Stimulated activated naive CD4-positive, alpha-beta T cell (primary cell): Measurements from ENCODE around the gene NMRK1.

Experiments used
- DNase-seq, 6 experiments: peaks; one replicate each; lab custom pipeline; 2025; lab: John Stamatoyannopoulos, UW

Gene NMRK1

DNA sequence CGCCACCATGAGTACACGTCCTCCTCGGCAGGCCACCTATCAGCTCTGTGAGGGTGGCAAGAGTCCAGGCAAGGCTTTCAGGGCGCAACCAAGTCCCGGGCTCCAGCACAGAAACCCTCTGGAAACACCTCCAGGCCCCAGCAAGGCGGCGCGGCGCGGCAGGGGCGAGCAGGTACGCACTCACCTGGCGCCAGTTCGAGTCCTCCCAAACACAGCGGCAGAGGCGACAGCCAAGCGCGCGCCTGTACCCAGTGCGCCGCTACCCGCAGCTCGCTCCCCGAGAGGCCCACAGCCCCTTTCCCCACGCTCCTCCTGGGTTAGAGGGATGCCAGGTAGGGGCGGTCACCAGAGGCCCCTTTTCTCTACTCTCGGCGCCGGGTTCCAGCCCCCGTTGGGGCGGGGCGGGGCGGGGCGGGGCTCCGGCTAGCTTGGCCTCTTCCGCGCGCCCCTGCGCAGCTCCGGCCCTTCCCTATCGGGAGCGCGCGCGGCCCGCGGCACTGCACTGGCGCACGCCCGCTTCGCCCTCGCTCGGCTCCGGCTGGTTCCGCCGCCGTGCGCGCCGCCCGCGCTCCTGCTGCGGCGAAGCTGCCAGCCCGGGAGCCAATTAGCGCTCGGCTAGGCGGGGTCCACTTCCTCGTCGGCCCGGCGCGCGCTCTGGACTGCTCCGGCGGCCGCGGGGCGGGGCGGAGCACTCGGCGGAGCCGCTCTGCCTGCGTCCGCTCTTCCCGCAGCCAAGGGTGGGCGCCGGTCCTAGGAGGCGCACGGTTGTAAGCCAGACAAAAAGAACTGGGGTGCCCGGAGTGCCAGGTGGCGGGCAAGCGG lies at the start of gene NMRK1, which contains the start of gene OSTF1:
NMRK1 (minus strand) TSS at position 332 of the 822 bp plus-strand sequence. CDS start 5,040 bp downstream, outside the sequence.
OSTF1 (plus strand) TSS at position 691 of the 822 bp plus-strand sequence. CDS start 179 bp downstream, outside the sequence.
- peak; percentile 84 to 95 (median 90) for DNase-seq

DNA sequence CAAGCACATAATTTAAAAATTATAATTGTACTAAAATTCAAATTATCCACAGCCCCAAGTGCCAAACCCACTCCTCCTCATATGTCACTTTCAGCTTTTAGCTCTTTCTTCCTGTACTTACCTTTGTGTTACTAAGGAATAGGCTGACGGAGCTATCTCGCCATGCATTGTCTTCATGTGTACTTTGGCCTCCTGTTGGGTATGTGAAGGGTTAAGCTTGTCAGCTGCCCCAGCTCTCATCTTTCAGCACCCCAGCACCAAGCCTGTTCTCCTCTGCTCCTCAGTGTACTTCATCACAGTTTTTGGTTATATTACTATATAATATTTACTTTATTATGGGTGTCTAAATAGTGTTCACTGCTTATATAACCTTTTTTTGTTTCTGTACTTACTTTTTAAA lies 46.5 kb upstream of the NMRK1 start:
- DNase-seq: no peak

DNA sequence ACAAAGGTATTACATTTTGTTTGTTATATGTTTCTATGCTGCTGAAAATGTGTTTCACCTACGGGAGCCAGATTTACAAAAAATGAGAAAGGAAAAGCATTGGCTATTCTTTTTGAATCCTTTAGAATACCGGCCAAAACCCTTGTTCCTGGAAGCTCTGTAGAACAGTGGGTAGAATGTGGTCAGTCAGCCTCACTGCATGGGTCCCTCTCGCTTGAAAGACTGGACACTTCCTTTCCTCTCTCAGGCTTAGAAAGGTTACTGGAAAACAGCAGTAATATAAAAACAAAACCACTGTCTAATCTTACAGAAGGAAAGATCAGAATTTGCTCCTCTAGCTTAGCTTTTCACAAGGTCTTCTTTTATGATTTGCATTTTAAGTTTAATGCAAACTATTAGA lies 45.4 kb upstream of the NMRK1 start:
- DNase-seq: no peak

DNA sequence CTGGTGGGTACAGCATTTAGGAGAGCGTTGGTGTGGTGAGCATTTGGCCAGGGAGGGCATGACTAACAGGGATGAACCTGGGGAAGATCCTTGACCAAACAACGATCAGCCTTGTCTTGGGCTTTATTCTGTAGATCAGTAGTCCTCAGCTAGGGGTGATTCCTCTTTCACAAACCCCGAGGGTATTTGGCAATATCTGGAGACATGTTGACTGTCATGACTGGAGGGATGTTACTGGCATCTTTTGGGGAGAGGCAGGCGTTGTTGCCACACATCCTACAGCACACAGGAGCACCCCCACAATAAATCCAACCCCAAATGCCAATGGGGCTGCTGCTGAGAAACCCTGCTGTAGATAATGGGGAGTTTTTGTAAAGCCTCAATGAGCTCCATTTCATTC lies 44.3 kb upstream of the NMRK1 start:
- DNase-seq: no peak

DNA sequence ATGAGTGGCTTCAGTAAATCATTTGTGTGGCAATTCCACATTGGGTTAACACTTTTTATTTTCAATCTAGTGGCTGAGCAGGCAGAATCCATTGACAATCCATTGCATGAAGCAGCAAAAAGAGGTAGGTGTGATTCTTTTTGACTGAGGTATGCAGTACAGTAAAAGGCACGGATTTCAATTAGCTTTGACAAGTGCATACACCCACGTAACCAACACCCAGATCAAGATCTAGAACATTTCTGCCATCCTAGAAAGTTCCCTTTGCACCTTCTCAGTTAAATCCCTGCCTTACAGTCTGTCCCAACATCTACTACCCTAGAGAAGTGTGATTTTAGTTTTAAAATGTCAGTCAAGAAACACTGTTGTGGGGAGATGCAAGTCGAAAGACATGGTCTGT lies 43.7 kb upstream of the NMRK1 start:
- DNase-seq: no peak

DNA sequence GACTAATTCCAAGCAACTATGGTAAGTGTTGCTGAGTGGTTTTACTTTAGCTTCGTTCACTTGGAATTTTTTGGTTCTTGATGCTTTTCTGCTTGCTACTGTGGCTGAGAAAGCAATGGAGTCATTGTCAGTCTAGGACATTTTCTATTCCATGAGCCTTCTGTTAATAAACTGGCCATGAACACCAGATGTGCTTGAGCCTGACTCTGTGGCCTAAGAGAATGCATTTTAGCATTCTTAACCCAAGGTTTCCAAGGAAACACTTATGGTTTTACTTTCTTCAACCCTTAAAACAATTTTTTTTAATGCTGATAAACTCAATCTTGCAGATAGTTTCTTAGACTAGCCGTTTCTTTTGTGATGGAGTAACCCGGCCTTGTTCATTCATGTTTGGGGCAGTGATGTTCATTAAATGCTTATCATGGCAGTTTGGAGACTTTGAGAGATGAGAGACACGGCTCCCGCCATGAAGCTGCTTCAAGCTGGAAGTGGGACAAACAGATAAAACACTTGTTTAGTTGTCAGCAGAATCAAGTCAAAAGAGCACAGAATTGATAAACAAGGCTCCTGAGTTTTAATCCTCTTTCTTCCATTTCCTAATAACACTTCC lies 42.8 kb upstream of the NMRK1 start:
- no peak for DNase-seq

DNA sequence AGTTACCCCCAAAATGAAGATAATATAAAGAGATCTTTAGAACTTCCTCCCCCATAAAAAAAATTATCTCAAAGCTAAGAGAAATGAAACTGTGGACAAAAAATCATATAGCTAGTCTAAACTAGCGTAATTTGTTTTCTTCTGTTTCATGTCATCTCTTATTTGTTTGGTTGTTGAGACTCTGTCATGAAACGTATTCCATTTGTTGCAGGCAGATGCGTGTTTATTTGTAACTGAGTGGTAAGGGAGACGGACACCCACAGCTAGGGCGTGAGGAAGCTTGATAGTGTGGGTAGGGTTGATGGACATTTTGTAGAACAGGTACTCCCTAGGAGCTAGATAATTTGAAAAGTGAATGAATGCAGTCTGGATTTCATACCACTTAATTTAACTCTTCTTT lies 42.2 kb upstream of the NMRK1 start:
- no peak for DNase-seq

DNA sequence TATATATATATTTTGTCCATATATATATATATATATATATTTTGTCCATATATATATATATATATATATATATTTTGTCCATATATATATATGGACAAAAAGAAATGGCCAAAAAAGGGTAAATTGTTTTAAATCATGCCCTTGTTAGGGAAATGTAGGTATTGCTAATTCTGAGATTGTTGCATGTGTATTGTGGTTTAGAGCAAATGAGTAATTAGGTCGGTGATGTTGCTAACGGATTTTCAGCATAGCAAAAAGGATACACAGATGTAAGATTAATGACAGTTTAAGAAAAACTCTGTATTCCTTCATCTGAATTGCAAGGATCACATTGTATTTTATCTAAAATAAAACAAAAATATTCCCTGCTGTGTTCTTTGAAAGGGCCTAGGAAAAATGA lies 40.6 kb upstream of the NMRK1 start:
- no peak for DNase-seq

DNA sequence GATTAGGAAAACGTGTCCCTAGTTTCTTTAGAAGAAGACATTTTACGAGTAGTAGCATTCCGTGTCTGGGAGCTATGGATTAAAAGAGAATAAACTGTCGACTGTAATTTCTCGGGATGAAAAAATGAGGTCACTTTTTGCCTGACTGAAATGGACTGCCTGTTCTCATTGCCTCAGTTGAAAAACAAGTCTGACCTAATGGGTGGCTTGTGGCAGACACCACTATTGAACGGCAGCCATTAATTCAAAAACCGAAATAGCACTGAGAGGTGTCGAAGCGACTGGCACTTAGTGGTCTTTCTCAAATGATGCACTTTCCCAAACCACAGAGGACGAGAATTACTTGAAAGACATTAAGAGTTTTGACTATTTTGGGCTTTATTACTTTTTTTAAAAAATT lies 35.7 kb upstream of the NMRK1 start:
- DNase-seq: no peak

DNA sequence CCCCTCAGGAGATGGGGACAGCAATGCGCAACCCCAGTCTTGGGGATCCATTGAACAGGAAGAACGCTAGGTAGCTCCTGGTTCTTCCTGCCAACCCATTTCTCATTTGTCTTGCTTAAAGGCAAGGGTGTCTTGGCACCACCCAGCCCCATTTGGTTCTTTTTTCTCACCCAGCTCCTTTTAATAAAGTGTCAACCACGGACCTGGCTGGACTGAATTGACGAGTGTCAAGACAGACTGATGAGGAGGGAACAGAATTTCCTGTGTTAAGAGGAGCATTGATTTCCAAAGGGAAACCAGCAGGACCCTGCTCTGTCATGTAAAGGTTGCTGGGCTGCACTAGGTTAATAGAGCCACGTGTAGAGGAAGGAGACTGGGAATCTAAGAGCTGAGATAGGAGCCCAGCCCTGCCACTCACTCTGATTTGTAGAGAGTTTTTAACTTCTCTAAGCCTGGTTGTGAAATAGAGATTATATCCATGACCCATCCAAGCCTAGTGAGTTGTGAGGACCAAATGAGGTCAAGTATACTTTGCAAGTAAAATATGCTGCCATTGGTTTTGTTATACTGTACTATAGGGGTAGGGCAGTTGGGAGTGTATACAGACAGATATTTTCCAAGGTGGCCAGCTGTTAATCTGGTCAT lies 34.1 kb upstream of the NMRK1 start:
- no peak for DNase-seq

DNA sequence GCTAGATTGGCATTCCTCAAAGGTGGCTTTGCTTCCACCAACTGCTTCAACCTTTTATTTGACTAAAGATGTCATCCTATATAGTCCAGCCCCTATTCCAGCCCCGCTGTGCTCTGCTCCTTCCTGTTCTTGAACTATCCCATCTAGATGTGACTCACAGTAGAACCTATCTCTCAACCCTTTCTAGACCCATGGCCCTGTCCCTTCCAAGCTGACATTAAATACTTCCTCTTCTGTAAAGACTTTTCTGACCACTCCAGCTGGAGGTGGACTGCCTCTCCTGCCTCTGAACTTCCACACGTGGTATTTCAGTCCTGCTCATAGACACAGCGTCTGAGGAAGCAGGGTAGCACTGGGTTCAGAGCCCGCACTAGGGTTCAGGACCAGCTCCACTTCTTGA lies 32.7 kb upstream of the NMRK1 start:
- DNase-seq: no peak

DNA sequence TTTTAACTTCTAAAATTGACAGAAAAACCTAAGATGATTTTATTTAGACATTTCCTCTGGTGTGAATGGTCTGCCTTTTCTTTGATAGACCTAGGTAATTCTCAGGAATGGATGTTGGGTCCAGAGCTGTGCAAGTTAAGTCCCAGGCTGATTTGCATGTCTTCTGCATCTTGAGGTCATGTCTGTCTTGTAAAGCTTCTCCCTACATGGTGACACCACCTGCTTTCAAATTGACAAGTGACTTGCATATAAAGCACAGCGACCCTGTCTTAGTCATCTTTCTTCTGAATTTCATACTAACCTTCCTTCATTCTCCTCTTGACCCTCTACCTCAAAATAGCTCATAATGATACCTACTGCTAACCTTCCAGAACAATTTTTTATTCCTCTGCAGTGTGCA lies 29.6 kb upstream of the NMRK1 start:
- no peak for DNase-seq

DNA sequence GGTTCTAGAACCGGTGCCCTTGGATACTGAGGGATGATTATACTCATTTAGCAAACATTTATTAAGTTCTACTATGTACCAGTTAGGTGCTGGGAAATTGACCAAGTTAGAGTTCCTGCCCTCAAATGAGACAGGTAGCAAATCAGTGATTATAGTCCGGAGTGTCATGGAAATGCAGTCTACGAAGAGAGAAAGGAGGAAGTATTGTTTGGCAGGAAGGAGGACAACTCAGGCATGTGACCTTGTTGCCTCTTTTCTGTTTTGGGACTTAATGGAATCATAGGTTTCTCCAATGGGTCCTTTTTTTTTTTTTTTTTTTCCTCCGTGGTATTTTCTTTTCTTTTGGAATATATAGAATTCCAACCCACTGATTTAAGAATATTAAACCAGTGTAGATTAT lies 28.4 kb upstream of the NMRK1 start:
- DNase-seq: no peak

DNA sequence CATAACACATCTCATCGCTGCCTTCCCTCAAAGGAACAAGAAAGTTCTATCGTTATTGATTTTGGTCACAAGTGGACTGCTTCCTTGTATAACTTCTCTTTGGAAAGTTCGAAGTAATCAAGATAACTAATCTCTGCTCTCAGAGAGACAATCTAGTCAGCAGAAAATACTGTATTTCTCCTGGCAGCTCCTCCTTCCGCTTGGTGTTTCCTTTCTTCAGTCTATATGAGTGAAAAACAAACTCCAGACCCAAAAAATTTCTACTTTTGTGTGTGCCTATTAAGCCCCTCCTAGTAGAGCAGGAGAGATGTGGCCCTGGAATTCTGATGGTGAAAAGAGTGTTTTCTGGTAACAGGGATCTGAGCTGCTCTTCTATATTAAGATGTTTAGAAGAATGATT lies 24.8 kb upstream of the NMRK1 start:
- no peak for DNase-seq

DNA sequence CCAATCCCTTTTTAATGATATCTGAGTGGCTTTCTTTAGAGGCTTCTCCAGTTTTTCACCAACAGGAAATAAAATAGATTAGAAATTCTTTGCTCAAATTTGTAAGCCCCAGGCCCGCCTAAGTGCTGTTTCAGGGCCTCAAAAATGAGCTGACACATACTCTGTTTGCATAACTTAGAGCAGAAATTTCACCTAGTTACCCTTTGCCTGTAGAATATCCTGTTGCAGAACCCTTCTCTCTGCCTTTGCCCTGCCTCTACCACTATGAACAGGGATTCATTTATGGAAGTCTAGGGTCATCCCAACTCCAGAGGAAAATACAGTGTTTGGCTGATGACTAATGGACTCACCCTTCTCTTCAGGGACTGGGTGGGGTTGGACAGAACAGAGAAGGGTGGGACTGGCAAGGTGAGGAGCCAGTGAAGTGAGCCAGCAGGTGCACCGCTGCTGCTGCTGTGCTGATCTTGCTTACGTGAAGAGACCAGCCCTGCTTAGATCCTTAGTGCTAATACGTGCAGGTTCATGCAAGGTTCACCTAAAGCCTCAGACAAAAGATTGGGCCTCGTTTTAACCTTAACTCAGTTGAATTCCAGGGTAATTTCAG lies 23.2 kb upstream of the NMRK1 start:
- DNase-seq: peak in 1 of 6 experiments; percentile 6

DNA sequence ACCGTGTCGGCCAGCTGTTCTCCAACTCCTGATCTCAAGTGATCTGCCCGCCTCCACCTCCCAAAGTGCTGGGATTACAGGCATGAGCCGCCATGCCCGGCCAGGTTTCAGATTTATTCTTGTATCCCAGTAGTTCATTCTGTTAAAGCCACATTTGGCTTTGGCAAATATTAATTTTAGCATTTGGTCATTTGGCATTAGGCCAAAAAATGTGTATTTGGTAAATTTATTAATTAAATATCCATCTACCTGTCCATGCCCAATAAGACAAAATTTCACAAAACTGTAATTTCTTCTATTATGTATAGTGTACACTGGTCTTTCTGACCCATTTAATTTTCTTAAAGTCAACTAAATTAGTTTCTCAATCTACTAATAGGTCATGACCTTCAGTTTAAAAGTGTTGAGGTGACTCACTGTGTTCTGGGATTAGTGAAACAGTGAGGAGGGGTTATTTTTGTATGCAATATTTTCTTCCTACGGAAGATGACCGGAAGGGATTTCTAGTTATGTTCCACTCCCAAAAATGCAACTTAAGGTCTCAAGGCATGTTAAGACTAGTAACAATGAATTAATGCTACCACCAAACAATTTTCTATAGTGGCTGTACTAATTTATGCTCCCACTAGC lies 21.4 kb upstream of the NMRK1 start:
- DNase-seq: no peak

DNA sequence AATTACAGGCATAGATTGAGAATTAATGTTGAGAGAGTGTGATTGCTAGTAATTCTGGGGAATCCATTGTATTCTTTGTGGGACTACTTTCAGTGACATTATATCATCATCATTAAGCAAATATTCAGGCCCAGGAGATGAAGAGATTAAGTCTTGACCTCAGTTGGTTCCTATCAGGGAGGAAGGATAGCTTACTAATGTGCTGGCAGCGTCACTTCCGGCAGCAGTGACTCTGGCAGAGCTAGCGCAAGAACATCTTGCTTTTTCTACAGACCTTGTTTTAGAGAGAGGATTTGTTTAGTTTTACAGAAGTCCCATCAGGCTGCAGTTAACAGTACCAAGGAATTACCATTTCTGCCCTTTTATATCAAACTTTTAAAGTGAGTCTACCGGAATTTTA lies 20.6 kb upstream of the NMRK1 start:
- DNase-seq: no peak

DNA sequence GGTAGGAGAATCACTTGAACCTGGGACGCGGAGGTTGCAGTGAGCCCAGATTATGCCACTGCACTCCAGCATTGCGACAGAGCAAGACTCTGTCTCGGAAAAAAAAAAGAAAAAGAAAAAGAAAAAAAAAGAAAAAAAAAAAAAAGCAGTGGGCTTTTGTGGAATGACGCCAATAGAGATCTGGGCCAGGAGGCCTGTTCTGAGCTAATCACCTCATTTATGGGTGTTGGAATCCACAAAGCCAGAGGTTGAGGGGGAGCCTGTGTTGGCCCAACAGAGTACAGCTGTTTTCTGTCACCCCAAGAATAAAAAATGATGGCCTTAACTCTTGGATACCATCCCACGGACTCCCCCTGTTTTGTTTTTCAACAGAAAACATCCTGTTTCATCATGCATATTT lies 18.9 kb upstream of the NMRK1 start:
- DNase-seq: no peak

DNA sequence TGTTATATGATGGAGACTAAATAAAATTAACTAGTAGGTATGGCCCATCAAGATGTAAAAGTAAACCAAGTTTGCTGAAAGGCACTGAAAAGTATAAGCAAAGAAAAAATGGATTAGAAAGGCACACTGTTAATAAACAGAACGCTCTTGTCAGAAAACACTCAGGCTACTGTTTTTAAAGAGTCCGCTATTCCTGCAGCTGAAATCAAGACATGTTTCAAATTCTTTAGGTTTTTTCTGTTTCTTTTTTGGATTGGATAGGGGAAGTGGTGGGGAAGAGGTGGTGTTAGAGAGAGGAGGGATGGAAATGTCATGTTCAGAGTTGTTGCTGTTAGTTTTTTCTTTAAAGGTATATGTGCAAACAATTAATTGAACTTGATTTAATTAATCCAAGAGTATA lies 17.9 kb upstream of the NMRK1 start:
- no peak for DNase-seq

DNA sequence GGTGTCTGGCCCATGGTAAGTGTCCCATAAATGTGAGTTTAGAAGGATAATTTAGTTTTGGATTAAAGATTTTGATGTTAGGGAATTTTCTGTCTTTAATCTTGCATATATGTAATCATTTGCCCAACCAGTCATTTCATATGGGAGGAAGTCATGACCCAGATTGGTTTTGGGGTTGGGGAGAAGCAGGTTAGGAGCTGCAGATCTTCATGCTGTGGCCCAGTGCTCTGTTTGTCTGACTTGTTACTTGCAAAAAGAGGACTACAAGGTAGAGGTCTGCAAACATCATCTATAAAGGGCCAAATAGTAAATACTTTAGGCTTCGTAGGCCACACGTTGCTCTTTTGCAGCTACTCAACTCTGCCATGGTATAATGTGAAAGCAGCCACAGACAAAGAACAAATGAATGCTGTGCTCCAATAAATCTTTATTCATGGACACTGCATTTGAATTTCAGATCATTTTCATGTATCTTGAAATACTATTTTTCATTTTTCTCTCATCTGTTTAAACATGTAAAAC lies 17.1 kb upstream of the NMRK1 start:
- DNase-seq: no peak

DNA sequence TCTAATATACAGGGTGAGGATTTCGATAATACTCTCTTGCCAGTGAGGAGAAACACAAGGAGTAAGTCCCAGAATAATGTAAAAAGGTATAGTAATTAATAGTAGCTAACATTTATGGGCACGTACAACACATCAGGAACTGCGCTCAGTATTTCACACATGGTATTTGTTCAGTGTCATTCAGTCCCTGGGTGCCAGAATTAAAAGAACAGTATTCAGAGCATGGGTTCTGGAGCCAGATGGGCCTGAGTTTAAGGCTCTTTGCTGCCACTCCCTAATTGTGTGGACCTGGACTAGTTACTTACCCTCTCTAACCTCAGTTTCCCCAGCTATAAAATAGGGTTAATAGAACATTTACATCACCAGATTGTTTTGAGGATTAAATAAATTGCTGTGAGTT lies 16.7 kb upstream of the NMRK1 start:
- no peak for DNase-seq

DNA sequence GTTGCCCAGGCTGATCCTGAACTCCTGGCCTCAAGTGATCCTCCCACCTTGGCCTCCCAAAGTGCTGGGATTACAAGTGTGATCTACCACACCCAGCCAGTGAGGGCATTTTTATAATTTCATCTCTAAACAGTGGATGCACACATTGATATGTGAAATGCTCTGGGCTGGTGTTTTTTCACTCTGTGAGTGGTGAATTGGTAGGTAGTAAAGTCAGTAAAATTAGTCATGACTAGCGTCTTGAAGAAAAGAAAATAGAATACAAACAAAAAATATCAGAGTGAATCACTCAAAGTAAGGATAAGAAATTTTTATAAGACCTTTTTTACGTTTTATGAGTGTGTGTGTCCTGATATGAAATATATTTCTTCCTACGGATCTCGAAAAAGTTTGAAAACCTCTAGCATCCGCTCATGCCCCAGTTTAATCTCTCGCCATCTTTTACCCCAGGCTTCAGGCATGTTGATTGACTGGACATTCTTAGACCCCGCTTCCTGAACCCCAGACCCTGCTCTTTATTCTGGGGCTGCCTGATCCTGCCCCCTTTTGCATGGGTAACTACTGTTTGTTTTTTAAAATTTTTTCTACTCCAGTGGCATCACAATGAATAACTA lies 14.3 kb upstream of the NMRK1 start:
- no peak for DNase-seq
